Lung (tissue), 16 donors: Measurements from ENCODE around the gene C20orf96. TPM values are rescaled to one million over a fixed set of nuclear protein-coding genes. Genes with fewer than 3 reads are reported as not detected.
"Not testable (repeated sequence)": the region's sequence is repeated elsewhere in the genome, so short reads cannot be mapped to it uniquely, and the experiment has no call there.

ENCODE experiments used
- ATAC-seq: fragments of 200-7000 bp; cut with Tn5 transposase; one replicate; pipeline ENCODE4 v1.9.1; 2020; ENCODE audit warnings: moderate number of reproducible peaks; ENCODE audit not compliant: insufficient read depth, low FRiP score
- DNase-seq, 3 donors: peaks; one replicate each; pipeline ENCODE4 v3.0.0-alpha.2; 2013 to 2017
- H3K27ac ChIP-seq, 2 donors: one replicate each; pipeline ENCODE4 v1.5.1; 2013; ENCODE audit warnings: mild to moderate bottlenecking in 2 of 2, moderate library complexity in 2 of 2, control low read depth in 1 of 2, inconsistent platforms in 1 of 2, low read depth in 1 of 2, low read length in 1 of 2
- H3K27me3 ChIP-seq, 3 donors: one replicate each; pipeline ENCODE4 v1.5.1; 2013; ENCODE audit warnings: low read length in 2 of 3; ENCODE audit not compliant: control insufficient read depth in 3 of 3, insufficient read depth in 3 of 3
- H3K36me3 ChIP-seq, 4 donors: one replicate each; pipeline ENCODE4 v1.5.1; 2013; ENCODE audit warnings: low read length in 4 of 4, mild to moderate bottlenecking in 1 of 4, moderate library complexity in 1 of 4; ENCODE audit not compliant: control insufficient read depth in 4 of 4, insufficient read depth in 4 of 4
- H3K4me1 ChIP-seq, 5 donors: one replicate each; pipeline ENCODE4 v1.5.1; 2013; ENCODE audit warnings: low read length in 5 of 5, mild to moderate bottlenecking in 2 of 5, moderate library complexity in 1 of 5; ENCODE audit not compliant: control insufficient read depth in 5 of 5, insufficient read depth in 5 of 5
- H3K4me3 ChIP-seq: one replicate; pipeline ENCODE4 v1.5.1; 2013; ENCODE audit warnings: mild to moderate bottlenecking, control low read depth, moderate library complexity
- H3K9ac ChIP-seq, 2 donors: one replicate each; pipeline ENCODE4 v1.5.1; 2013; ENCODE audit warnings: low read length in 2 of 2, control low read depth in 1 of 2; ENCODE audit not compliant: insufficient read depth in 1 of 2
- H3K9me3 ChIP-seq, 4 donors: one replicate each; pipeline ENCODE4 v1.5.1; 2013; ENCODE audit warnings: low read length in 3 of 4, mild to moderate bottlenecking in 1 of 4, moderate library complexity in 1 of 4; ENCODE audit not compliant: control insufficient read depth in 4 of 4, insufficient read depth in 3 of 4
- WGBS, 2 donors: extraction: QIAGEN DNeasy Blood & Tissue Kit; methylation state at CpG; one replicate each; pipeline ENCODE4 v1.1.7; 2013; 5-methylcytosine and 5-hydroxymethylcytosine counted together
- long read RNA-seq, 5 donors: transcript quantifications; one replicate each; lab custom pipeline, GENCODE V29; 2026
- polyA plus RNA-seq, 2 donors: library from polyadenylated mRNA; stranded (reverse); fragments of 200-250 nt; gene quantifications; one replicate each; pipeline ENCODE4 v1.2.1, GENCODE V29; 2013
- total RNA-seq, 2 donors: library from RNA; depleted of rRNA in 1 of 2; stranded (reverse); fragments of >200 nt in 1 of 2; gene quantifications; one replicate each; pipeline ENCODE4 v1.2.1, GENCODE V29; 2014 to 2021
- TF ChIP-seq, protein P1 (sequence below): IDR thresholded peaks from 2 replicates; pipeline ENCODE4 v1.5.1; 2012; ENCODE audit warnings: mild to moderate bottlenecking; ENCODE audit errors: control extremely low read depth, extremely low read depth
- donor health status: control.
- donor health status: control.
- donor health status: Bipolar disorder and iron deficiency.
- donor health status: healthy.
- donor health status: DM: yes; HTN: yes; CAD: no.

C20orf96 gene, protein sequence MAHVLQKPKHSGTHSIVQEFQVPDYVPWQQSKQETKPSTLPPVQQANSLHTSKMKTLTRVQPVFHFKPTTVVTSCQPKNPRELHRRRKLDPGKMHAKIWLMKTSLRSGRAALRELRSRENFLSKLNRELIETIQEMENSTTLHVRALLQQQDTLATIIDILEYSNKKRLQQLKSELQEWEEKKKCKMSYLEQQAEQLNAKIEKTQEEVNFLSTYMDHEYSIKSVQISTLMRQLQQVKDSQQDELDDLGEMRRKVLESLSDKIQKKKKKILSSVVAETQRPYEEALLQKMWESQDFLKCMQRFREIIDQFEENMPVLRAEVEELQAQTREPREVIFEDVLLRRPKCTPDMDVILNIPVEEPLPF
- total RNA-seq (10 to 100 TPM; 14.4 to 22.4 TPM), polyA plus RNA-seq (1 to 10 TPM; 5.2 to 6.6 TPM)
- long read RNA-seq, donor 1, transcript C20orf96-202 (9 exons, 1,420 nt) = major isoform, 7 of 28 reads
- long read RNA-seq, donor 1, partial matches to known transcripts = 13 of 28 reads
- long read RNA-seq, donor 1, other reads (novel, unspliced or antisense) = 6 of 28 reads
- long read RNA-seq, donor 2, partial matches to known transcripts = 0 of 1 reads
- long read RNA-seq, donor 2, other reads (novel, unspliced or antisense) = 0 of 1 reads
- long read RNA-seq, donor 3, partial matches to known transcripts = 0 of 1 reads
- long read RNA-seq, donor 3, other reads (novel, unspliced or antisense) = 0 of 1 reads
- long read RNA-seq, donor 4, partial matches to known transcripts = 0 of 1 reads
- long read RNA-seq, donor 4, other reads (novel, unspliced or antisense) = 0 of 1 reads
- long read RNA-seq, donor 5, partial matches to known transcripts = 28 of 32 reads
- long read RNA-seq, donor 5, other reads (novel, unspliced or antisense) = 0 of 32 reads

DNA sequence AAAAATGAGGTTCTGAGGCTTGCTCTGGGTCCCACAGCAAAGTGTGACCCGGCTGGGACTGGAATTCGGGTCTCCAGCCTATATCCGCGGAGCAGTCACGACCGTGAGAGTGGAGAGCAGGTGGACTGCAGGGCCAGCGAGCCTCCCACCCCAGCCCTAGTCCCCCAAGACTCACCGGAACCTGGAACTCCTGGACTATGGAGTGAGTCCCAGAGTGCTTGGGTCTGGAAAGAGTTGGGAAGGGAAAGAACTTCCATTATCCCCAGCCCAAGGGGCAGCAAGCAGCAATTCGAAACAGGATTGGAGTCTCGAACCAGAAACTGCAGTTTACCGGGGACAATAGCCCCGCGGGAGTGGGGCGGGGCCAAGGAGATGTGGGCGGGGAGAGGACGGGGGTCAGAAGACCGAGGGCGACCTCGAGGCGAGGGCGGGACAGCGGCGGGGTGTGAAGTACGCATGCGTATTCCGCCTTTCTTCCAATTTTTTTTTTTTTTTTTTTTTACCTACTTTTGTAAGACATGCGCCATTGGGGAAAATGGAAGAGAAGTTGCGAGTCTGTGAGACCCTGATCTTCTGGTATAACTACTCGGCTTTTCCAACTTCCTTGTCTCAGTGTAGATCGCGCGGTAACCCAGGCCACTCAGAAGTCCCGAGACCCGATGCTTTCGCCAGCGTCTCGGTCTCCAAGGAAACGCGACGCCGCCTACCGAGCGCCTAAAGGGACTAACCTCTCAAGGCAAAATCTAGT lies at the start of gene C20orf96:
Gene C20orf96, minus strand, starts transcription at position 667 of the 748 bp plus-strand sequence. Its CDS starts 140 bp downstream, at position 527.
- H3K4me1 ChIP-seq = peaks cover 0 to 22% (median 14%) of the 10 kb centered on the region in 5 donors
- H3K4me3 ChIP-seq = peak within 1 kb of the TSS; percentile 69
- TF ChIP-seq, protein P1, sequence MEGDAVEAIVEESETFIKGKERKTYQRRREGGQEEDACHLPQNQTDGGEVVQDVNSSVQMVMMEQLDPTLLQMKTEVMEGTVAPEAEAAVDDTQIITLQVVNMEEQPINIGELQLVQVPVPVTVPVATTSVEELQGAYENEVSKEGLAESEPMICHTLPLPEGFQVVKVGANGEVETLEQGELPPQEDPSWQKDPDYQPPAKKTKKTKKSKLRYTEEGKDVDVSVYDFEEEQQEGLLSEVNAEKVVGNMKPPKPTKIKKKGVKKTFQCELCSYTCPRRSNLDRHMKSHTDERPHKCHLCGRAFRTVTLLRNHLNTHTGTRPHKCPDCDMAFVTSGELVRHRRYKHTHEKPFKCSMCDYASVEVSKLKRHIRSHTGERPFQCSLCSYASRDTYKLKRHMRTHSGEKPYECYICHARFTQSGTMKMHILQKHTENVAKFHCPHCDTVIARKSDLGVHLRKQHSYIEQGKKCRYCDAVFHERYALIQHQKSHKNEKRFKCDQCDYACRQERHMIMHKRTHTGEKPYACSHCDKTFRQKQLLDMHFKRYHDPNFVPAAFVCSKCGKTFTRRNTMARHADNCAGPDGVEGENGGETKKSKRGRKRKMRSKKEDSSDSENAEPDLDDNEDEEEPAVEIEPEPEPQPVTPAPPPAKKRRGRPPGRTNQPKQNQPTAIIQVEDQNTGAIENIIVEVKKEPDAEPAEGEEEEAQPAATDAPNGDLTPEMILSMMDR = peak; percentile 2
- H3K9me3 ChIP-seq = no peaks in the 10 kb centered on the region
- WGBS, 2 donors = 0% methylated on average over 43 of the region's 43 CpGs
- peak within 1 kb of the TSS; percentile 84 to 99 for H3K9ac ChIP-seq
- H3K27me3 ChIP-seq = no peaks in the 10 kb centered on the region
- H3K36me3 ChIP-seq = no peaks in the 10 kb centered on the region
- H3K27ac ChIP-seq = peak within 1 kb of the TSS; percentile 62 to 82
- peak; percentile 97 for ATAC-seq
- DNase-seq = peak; percentile 94 to 98 (median 97)

DNA sequence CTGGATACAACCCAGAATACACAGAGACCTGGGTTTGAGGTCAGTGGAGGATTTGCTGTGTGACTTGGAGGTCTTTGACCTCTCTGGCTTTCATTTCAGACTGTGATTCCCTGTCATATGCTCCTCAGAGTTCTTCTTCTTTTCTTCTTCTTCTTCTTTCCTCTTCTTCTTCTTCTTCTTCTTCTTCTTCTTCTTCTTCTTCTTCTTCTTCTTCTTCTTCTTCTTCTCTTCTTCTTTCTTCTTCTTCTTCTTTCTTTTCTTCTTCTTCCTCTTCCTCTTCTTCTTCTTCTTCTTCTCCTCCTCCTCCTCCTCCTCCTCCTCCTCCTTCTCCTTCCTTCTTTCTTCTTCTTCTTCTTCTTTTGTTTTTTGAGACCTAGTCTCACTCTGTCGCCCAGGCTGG lies 45.5 kb upstream of the C20orf96 start:
- not testable (repeated sequence) for H3K4me3 ChIP-seq, H3K4me1 ChIP-seq, H3K27ac ChIP-seq, H3K9ac ChIP-seq, H3K36me3 ChIP-seq, H3K9me3 ChIP-seq, ATAC-seq, H3K27me3 ChIP-seq, DNase-seq
- WGBS, 2 donors = 84 to 92% methylated on average over 1 of the region's 1 CpG

DNA sequence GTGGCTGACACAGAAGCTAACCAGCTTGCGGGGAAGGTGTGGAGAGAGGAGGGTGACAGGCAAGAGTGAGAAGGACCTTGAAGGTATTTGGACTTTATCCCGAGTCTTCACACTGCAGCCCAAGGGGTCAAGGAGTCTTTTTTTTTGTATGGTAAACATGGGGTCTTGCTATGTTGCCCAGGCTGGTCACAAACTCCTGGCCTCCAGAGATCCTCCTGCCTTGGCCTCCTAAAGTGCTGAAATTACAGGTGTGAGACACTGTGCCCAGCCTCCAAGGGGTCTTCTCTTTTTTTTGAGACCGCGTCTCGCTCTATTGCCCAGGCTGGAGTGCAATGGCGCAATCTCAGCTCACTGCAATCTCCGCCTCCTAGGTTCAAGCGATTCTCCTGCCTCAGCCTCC lies 44.0 kb upstream of the C20orf96 start:
- Histone ChIP-seq H3K9ac (no peak overlapping the region), H3K4me1 (peaks cover 0 to 9% (median 5%) of the 10 kb centered on the region in 5 donors), H3K36me3 (peaks cover 0 to 7% (median 3%) of the 10 kb centered on the region in 4 donors), H3K27me3 (no peaks in the 10 kb centered on the region), H3K4me3 (no peak overlapping the region), H3K9me3 (no peaks in the 10 kb centered on the region), H3K27ac (no peak overlapping the region)
- TF ChIP-seq, protein P1 = no peak
- DNase-seq (no peak), ATAC-seq (no peak)
- 95 to 96% methylated on average over 8 of the region's 8 CpGs for WGBS, 2 donors
